RWPE2 (cell line): ENCODE results near the gene ARMCX4.
"Not testable (repeated sequence)": the region's sequence is repeated elsewhere in the genome, so short reads cannot be mapped to it uniquely, and the experiment has no call there.

Source experiments
- ATAC-seq: fragments of 200-7000 bp; cut with Tn5 transposase; 3 replicates; pipeline ENCODE4 v1.9.1; 2021; ENCODE audit warnings: low read depth
- DNase-seq: peaks from one replicate; pipeline ENCODE4 v3.0.0-alpha.2; 2020; ENCODE audit warnings: low spot score
- H3K27ac ChIP-seq: fragments of 450-650 bp; 2 replicates; pipeline ENCODE4 v1.5.1; 2017; ENCODE audit warnings: mild to moderate bottlenecking; ENCODE audit not compliant: poor library complexity, severe bottlenecking
- H3K27me3 ChIP-seq: fragments of 250-450 bp; sonication (Bioruptor Pico); 2 replicates; pipeline ENCODE4 v1.5.1; 2021; ENCODE audit warnings: mild to moderate bottlenecking, moderate library complexity; ENCODE audit not compliant: insufficient read depth, poor library complexity, severe bottlenecking
- H3K36me3 ChIP-seq: fragments of 250-450 bp; sonication (Bioruptor Pico); 2 replicates; pipeline ENCODE4 v1.5.1; 2020; ENCODE audit warnings: low read depth, mild to moderate bottlenecking, moderate library complexity
- H3K4me1 ChIP-seq: fragments of 250-450 bp; sonication (Bioruptor Pico); 2 replicates; pipeline ENCODE4 v1.5.1; 2021; ENCODE audit warnings: mild to moderate bottlenecking, moderate library complexity; ENCODE audit not compliant: insufficient read depth, poor library complexity, severe bottlenecking
- H3K4me3 ChIP-seq: fragments of 250-450 bp; sonication (Bioruptor Pico); 2 replicates; pipeline ENCODE4 v1.5.1; 2021; ENCODE audit warnings: mild to moderate bottlenecking, moderate library complexity; ENCODE audit not compliant: severe bottlenecking
- H3K9me3 ChIP-seq: fragments of 250-450 bp; sonication (Bioruptor Pico); 2 replicates; pipeline ENCODE4 v1.5.1; 2021; ENCODE audit warnings: mild to moderate bottlenecking, moderate library complexity; ENCODE audit not compliant: severe bottlenecking
- TF ChIP-seq, protein P1 (sequence below): fragments of 450-650 bp; IDR thresholded peaks from one replicate; pipeline ENCODE4 v1.5.1; 2017; ENCODE audit warnings: mild to moderate bottlenecking, moderate library complexity; ENCODE audit not compliant: poor library complexity, severe bottlenecking

ARMCX4 gene

DNA sequence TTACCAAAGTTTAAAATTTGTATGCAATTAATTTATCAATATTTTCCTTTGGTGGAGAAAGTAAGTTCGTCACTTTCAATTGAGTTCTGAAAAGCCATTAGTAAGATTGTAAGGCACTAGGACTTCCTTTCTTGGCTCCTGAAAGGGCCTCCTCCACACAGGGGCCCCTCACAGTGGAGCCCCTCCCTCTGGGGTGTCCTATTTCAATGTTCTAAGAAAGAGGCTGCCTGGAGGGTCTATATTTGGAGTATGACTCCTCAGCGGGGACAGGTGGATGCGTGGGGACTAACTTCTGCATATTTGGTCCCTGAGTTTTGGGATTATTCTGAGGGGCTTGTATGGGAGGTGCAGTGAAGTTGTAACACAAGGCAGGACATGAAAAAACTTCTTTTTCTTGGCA, 1.6 kb upstream of the ARMCX4 start:
- TF ChIP-seq, protein P1, sequence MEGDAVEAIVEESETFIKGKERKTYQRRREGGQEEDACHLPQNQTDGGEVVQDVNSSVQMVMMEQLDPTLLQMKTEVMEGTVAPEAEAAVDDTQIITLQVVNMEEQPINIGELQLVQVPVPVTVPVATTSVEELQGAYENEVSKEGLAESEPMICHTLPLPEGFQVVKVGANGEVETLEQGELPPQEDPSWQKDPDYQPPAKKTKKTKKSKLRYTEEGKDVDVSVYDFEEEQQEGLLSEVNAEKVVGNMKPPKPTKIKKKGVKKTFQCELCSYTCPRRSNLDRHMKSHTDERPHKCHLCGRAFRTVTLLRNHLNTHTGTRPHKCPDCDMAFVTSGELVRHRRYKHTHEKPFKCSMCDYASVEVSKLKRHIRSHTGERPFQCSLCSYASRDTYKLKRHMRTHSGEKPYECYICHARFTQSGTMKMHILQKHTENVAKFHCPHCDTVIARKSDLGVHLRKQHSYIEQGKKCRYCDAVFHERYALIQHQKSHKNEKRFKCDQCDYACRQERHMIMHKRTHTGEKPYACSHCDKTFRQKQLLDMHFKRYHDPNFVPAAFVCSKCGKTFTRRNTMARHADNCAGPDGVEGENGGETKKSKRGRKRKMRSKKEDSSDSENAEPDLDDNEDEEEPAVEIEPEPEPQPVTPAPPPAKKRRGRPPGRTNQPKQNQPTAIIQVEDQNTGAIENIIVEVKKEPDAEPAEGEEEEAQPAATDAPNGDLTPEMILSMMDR: no peak
- no peaks in the 10 kb centered on the region for H3K9me3 ChIP-seq
- no peaks in the 10 kb centered on the region for H3K36me3 ChIP-seq
- H3K27me3 ChIP-seq: no peaks in the 10 kb centered on the region
- DNase-seq (no peak), ATAC-seq (no peak)
- H3K4me3 ChIP-seq: no peak overlapping the region
- no peak overlapping the region for H3K27ac ChIP-seq
- no peaks in the 10 kb centered on the region for H3K4me1 ChIP-seq

- Histone ChIP-seq H3K27ac (no peak overlapping the region), H3K4me1 (no peaks in the 10 kb centered on the region), H3K9me3 (no peaks in the 10 kb centered on the region), H3K27me3 (no peaks in the 10 kb centered on the region), H3K4me3 (no peak overlapping the region), H3K36me3 (no peaks in the 10 kb centered on the region)
- TF ChIP-seq, protein P1: no peak
- no peak for DNase-seq
- no peak for ATAC-seq
These were observed 1.1 kb upstream of the ARMCX4 start for GRCh38 chrX:101484135-101484534.

- H3K27ac ChIP-seq: no peak overlapping the region
- TF ChIP-seq, protein P1: no peak
- no peak overlapping the region for H3K4me3 ChIP-seq
- H3K27me3 ChIP-seq: no peaks in the 10 kb centered on the region
- no peaks in the 10 kb centered on the region for H3K4me1 ChIP-seq
- H3K9me3 ChIP-seq: no peaks in the 10 kb centered on the region
- no peaks in the 10 kb centered on the region for H3K36me3 ChIP-seq
- no peak for ATAC-seq
- DNase-seq: no peak
These were observed 3.5 kb downstream of the ARMCX4 start for GRCh38 chrX:101488796-101489195.

DNA sequence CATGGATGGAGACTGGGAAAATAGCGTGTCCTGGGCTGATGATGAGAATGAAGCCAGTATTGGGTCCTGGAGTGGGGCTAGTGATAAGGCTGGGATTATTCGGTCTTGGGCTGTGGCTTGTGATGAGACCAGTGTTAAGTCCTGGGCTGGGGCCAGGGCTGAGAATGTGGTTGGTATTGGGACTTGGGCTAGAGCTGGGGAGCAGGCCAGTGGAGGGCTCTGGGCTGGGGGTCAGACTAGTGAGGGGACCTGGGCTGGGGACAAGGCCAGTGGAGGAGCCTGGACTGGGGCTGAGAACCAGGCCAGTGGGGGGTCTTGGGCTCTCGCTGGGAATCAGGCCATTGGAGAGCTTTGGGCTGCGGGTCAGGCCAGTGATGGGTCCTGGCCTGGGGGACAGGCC, 6.7 kb downstream of the ARMCX4 start:
- no peak for DNase-seq
- Histone ChIP-seq H3K27ac (no peak overlapping the region), H3K27me3 (no peaks in the 10 kb centered on the region), H3K9me3 (no peaks in the 10 kb centered on the region), H3K4me3 (no peak overlapping the region), H3K4me1 (no peaks in the 10 kb centered on the region), H3K36me3 (no peaks in the 10 kb centered on the region)
- TF ChIP-seq, protein P1: no peak
- no peak for ATAC-seq

- Histone ChIP-seq H3K9me3 (no peaks in the 10 kb centered on the region), H3K4me1 (no peaks in the 10 kb centered on the region), H3K27ac (no peak overlapping the region), H3K27me3 (no peaks in the 10 kb centered on the region), H3K4me3 (no peak overlapping the region), H3K36me3 (no peaks in the 10 kb centered on the region)
- no peak for DNase-seq
- ATAC-seq: no peak
- TF ChIP-seq, protein P1: no peak
These were observed 8.0 kb downstream of the ARMCX4 start for GRCh38 chrX:101493225-101493624.

DNA sequence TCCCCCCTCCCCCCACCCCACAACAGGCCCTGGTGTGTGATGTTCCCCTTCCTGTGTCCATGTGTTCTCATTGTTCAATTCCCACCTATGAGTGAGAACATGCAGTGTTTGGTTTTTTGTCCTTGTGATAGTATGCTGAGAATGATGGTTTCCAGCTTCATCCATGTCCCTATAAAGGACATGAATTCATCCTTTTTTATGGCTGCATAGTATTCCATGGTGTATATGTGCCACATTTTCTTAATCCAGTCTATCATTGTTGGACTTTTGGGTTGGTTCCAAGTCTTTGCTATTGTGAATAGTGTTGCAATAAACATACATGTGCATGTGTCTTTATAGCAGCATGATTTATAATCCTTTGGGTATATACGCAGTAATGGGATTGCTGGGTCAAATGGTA, 17.7 kb downstream of the ARMCX4 start:
- H3K9me3 ChIP-seq, H3K27ac ChIP-seq, H3K4me1 ChIP-seq, H3K27me3 ChIP-seq, ATAC-seq, H3K4me3 ChIP-seq, H3K36me3 ChIP-seq, DNase-seq: not testable (repeated sequence)
